GM23248 (cell line): ENCODE results near the gene PNMA6F.

Experiments used
- EZH2 ChIP-seq: fragments of 200-600 bp; sonication (generic); IDR thresholded peaks from 2 replicates; pipeline ENCODE4 v1.6.1; 2018; ENCODE audit warnings: antibody characterized with exemption, mild to moderate bottlenecking; ENCODE audit not compliant: insufficient read depth, poor library complexity, severe bottlenecking
- EZH2phosphoT487 ChIP-seq: fragments of 200-600 bp; sonication (generic); IDR thresholded peaks from 2 replicates; pipeline ENCODE4 v1.6.1; 2018; ENCODE audit warnings: antibody characterized with exemption, moderate library complexity, mild to moderate bottlenecking, low read depth; ENCODE audit not compliant: insufficient read depth

GRCh38 chrX:153312842-153313241 lies 8.7 kb downstream of the PNMA6F start:
- TF ChIP-seq EZH2 (no peak), EZH2phosphoT487 (no peak)
